GF-D8 (cell line): Measurements from ENCODE around the gene PSMA4.
"Not testable (repeated sequence)": the region's sequence is repeated elsewhere in the genome, so short reads cannot be mapped to it uniquely, and the experiment has no call there.

Experiments used
- DNase-seq: peaks from one replicate; lab custom pipeline; 2025; lab: John Stamatoyannopoulos, UW

Gene PSMA4

GRCh38 chr15:78551902-78552301, 11.7 kb downstream of the PSMA4 start:
- DNase-seq: no peak

GRCh38 chr15:78552597-78552996, 12.4 kb downstream of the PSMA4 start:
- no peak for DNase-seq

GRCh38 chr15:78560201-78560600, 20.0 kb downstream of the PSMA4 start:
- DNase-seq: not testable (repeated sequence)

DNA sequence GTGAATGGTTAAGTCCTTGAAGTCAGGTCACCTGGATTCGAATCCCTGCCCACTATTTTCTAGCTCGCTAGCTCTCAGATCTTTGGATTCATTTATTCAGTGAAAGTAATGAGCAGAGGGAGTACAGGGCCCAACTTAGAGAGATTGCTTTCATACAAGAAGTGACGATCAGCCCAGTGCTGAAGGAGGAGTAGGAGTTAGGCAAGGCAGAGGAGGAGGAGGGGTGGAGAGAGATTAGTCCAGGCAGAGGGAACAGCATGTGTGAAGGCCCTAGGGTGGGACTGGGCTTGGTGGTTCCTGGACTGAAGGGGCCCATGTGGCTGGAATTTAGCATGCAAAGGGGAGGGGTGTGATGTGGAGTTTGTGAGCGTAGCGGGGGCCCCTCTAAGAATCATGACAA, 21.2 kb downstream of the PSMA4 start:
- DNase-seq: no peak

DNA sequence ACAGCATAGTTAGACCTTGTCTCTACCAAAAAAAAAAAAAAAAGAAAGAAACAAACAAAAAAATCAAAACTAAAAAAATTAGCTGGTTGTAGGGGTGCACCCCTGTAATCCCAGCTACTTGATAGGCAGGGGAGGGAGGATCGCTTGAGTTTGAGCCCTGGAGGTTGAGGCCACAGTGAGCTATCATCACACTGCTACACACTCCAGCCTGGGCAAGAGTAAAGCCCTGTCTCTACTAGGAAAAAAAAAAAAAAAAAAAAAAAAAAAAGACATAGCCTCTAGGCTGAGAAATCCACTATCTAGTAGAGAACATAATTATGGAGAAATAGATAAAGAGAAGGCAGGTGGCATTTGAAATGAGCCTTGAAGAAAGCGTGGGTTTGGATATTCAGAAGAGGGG, 22.8 kb downstream of the PSMA4 start:
- DNase-seq: no peak

- DNase-seq: no peak
These were observed 24.5 kb downstream of the PSMA4 start for GRCh38 chr15:78564743-78565096.

DNA sequence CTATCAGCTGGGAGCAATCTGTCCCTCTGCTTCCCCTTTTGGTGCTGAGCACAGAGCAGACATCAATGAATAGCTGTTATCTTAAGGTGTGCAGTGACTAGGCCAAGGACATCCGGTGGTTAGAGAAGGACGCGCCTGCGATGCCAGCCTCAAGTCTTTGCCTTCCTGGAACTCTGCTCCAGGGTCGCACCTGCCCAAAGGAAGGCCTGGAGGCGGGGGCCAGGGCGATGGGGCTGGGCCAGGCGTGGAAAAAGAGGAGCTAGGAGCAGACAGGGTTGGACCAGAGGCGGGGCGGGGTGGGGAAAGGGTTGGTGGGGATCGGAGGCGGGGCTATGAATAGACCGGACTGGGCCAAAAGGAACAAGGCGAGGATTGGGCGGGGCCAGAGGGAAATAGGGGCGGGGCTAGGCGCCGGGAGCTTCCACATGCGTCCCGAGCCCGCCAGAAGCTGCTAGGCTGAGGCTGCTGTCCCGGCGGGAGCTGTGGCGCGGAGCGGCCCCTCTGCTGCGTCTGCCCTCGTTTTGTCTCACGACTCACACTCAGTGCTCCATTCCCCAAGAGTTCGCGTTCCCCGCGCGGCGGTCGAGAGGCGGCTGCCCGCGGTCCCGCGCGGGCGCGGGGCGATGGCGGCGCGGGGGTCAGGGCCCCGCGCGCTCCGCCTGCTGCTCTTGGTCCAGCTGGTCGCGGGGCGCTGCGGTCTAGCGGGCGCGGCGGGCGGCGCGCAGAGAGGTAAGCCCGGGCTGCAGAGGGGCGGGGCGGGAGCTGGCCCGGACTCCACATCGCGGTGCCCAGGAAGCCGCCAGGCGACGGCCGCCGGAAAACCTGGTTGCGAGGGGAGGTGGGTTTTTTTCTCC, 25.1 kb downstream of the PSMA4 start, which contains the start of gene CHRNA5:
TSS of gene CHRNA5 (plus strand) at position 424 of the 854 bp plus-strand sequence. CDS start at position 624, 200 bp downstream.
- peak; percentile 62 for DNase-seq

DNA sequence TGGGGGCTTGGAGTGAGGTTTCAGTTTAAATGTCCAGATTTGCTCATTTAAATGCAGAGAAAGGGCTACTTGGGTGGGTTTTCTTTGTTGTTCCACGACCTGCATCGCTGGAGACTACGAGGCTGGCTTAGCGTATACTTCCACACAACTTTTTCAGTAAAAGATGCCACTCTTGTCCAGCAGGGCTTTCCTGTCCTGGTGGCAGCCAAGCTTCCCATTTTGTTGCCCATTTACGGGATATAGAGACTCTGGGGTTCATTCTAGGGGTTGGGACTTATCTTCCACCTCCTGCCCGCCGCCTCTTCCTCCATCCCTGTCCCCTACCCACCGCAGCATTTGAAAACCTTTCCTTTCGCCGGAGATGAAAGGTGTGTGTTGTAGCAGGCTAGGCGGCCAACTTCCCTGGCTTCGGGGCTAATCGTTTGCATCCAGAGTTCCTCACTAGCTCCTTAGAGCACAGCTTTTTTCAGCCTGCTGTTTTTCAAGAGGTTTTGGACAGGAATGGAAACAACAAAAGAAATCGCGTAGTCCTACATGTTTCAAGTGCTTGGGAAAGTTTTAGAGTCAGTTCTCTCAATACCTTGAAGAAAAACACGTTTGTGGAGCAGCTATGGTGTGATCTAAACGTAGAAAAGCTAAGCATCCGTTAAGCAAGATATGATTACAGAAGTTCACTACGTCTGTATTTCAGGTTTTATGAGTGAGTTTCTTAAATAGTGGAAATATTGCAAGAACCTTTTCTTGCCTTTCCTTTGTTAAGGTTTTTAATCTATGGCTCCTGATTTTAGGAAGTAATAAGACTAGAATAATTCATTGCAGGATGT, 25.9 kb downstream of the PSMA4 start:
- DNase-seq: no peak

- DNase-seq: no peak
These were observed 27.3 kb downstream of the PSMA4 start for GRCh38 chr15:78567531-78567930.

DNA sequence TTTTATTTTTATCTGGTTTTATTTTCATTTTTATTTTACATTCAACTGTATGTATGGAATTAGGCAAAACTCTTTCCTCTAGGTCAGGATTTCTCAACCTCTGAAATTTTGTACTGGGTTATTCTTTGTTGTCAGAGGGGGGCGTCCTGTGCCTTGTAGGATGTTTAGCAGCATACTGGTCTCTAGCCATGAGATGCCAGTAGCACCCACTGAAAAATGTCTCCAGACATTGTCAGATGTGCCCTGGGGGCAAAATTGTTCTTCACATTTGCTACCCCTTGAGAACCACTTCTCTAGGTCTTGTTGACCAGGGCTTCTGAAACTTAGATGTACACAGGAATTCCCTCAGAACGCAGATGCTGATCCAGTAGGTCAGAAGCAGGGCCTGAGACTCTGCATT, 30.5 kb downstream of the PSMA4 start:
- no peak for DNase-seq

DNA sequence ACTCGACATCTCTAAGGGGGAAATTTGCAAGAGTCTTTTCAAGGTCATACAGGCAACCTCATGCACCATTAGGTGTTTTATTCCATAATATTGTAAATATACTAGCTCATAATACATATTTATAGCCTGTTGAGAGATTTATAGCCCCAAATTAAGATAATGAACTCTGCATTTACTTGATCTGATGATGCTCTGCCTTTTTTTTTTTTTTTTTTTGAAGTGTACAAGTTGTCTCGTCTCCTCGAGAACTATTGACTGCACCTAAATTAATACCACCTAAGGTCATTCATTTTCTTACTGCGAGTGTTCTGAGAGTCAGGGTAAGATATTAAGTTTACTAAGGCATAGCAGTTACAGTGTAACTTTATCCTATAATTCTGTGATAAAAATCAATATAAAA, 31.1 kb downstream of the PSMA4 start:
- no peak for DNase-seq

- DNase-seq: no peak
These were observed 33.2 kb downstream of the PSMA4 start for GRCh38 chr15:78573416-78573815.

DNA sequence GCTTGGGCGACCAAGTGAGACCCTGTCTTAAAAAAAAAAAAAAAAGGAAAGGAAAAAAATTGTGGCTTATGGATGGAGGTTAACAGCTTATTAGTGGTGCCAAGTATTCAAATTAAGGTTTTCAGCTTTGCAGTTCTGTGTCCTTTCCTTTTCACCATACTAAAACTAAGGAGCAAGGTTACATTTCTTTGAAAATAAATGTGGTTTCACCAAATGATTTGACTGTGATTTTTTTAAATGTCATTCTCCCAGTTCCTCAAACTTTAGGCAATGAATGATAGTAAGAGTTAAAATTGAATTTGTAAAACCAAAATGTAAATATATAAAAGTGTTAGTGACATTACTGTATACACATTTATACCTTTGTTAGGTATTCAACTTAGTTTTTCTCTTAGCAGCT, 34.7 kb downstream of the PSMA4 start:
- DNase-seq: no peak

DNA sequence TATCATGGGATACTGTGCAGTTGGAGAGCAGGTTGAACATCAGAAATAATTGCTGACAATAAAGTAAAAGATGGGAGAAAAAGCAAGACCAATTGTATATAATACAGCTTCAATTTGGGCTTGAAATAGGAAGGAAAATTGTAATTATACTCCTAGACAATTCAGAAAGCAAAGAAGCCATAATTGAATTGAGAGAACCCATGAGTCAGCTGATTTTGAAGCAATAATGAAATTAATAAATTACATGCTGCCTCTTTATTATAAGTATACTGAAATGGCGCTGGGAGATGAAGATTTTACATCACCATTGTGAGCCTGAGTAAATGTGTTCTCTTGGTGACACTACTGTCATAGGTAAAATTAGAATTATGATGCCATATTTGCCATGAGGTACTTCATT, 57.3 kb downstream of the PSMA4 start:
- DNase-seq: no peak

- DNase-seq: no peak
These were observed 58.1 kb downstream of the PSMA4 start for GRCh38 chr15:78598348-78598747.

- DNase-seq: no peak
These were observed 58.9 kb downstream of the PSMA4 start for GRCh38 chr15:78599189-78599588.
